Stimulated activated memory B cell treated with anti-CD40 and anti-IgM and Interleukin-4, amounts not matched to agents 10 μg/mL and 1 μg/mL and 100 μg/mL, for 72 hours (primary cell): Measurements from ENCODE around the gene EHMT1.

Experiments used
- ATAC-seq: fragments of 150-1000 bp; cut with Tn5 transposase; 2 replicates; pipeline ENCODE4 v1.10.0; 2021
- H3K27ac Mint-ChIP-seq: one replicate; pipeline ENCODE4 v1.8.0; 2022; ENCODE audit warnings: mild to moderate bottlenecking, mixed read lengths
- H3K27me3 Mint-ChIP-seq: one replicate; pipeline ENCODE4 v1.8.0; 2022; ENCODE audit warnings: mixed read lengths
- H3K36me3 Mint-ChIP-seq: one replicate; pipeline ENCODE4 v1.8.0; 2022; ENCODE audit warnings: mixed read lengths
- H3K4me1 Mint-ChIP-seq: one replicate; pipeline ENCODE4 v1.8.0; 2022; ENCODE audit warnings: mixed read lengths
- H3K4me3 Mint-ChIP-seq: one replicate; pipeline ENCODE4 v1.8.0; 2022; ENCODE audit warnings: mild to moderate bottlenecking, moderate library complexity, mixed read lengths
- H3K9me3 Mint-ChIP-seq: one replicate; pipeline ENCODE4 v1.8.0; 2022; ENCODE audit warnings: mixed read lengths

The EHMT1 gene

GRCh38 chr9:137836831-137837241 lies 218.0 kb downstream of the EHMT1 start:
- no peak for ATAC-seq
- H3K4me3 Mint-ChIP-seq, result no peak overlapping the region
- H3K36me3 Mint-ChIP-seq, result peaks cover 53% of the 10 kb centered on the region
- H3K9me3 Mint-ChIP-seq, result peaks cover 7% of the 10 kb centered on the region
- H3K4me1 Mint-ChIP-seq, result no peaks in the 10 kb centered on the region
- H3K27ac Mint-ChIP-seq, result no peak overlapping the region
- no peaks in the 10 kb centered on the region for H3K27me3 Mint-ChIP-seq

- peaks cover 46% of the 10 kb centered on the region for H3K36me3 Mint-ChIP-seq
- no peak overlapping the region for H3K4me3 Mint-ChIP-seq
- no peaks in the 10 kb centered on the region for H3K27me3 Mint-ChIP-seq
- ATAC-seq, result no peak
- H3K9me3 Mint-ChIP-seq, result peaks cover 9% of the 10 kb centered on the region
- no peaks in the 10 kb centered on the region for H3K4me1 Mint-ChIP-seq
- H3K27ac Mint-ChIP-seq, result no peak overlapping the region
These were observed 218.8 kb downstream of the EHMT1 start for GRCh38 chr9:137837345-137838278.

GRCh38 chr9:137838576-137838975 lies 219.8 kb downstream of the EHMT1 start:
- ATAC-seq, result no peak
- no peak overlapping the region for H3K4me3 Mint-ChIP-seq
- peaks cover 36% of the 10 kb centered on the region for H3K36me3 Mint-ChIP-seq
- no peaks in the 10 kb centered on the region for H3K27me3 Mint-ChIP-seq
- H3K27ac Mint-ChIP-seq, result no peak overlapping the region
- H3K9me3 Mint-ChIP-seq, result peaks cover 10% of the 10 kb centered on the region
- H3K4me1 Mint-ChIP-seq, result no peaks in the 10 kb centered on the region

- H3K9me3 Mint-ChIP-seq, result peaks cover 10% of the 10 kb centered on the region
- H3K4me1 Mint-ChIP-seq, result no peaks in the 10 kb centered on the region
- H3K4me3 Mint-ChIP-seq, result no peak overlapping the region
- no peaks in the 10 kb centered on the region for H3K27me3 Mint-ChIP-seq
- no peak overlapping the region for H3K27ac Mint-ChIP-seq
- peaks cover 12% of the 10 kb centered on the region for H3K36me3 Mint-ChIP-seq
- no peak for ATAC-seq
These were observed 224.6 kb downstream of the EHMT1 start for GRCh38 chr9:137843355-137843754.

- no peak for ATAC-seq
- Mint-ChIP-seq H3K27ac (no peak overlapping the region), H3K4me1 (no peaks in the 10 kb centered on the region), H3K27me3 (no peaks in the 10 kb centered on the region), H3K4me3 (no peak overlapping the region), H3K36me3 (peaks cover 25% of the 10 kb centered on the region), H3K9me3 (peaks cover 20% of the 10 kb centered on the region)
These were observed 232.9 kb downstream of the EHMT1 start for GRCh38 chr9:137851516-137852267.

GRCh38 chr9:137853392-137853995 lies 234.7 kb downstream of the EHMT1 start:
- peaks cover 25% of the 10 kb centered on the region for H3K36me3 Mint-ChIP-seq
- no peak overlapping the region for H3K4me3 Mint-ChIP-seq
- no peaks in the 10 kb centered on the region for H3K4me1 Mint-ChIP-seq
- H3K27ac Mint-ChIP-seq, result no peak overlapping the region
- peaks cover 20% of the 10 kb centered on the region for H3K9me3 Mint-ChIP-seq
- H3K27me3 Mint-ChIP-seq, result no peaks in the 10 kb centered on the region
- no peak for ATAC-seq

GRCh38 chr9:137860361-137860760 lies 241.6 kb downstream of the EHMT1 start:
- Mint-ChIP-seq H3K4me1 (no peaks in the 10 kb centered on the region), H3K9me3 (peaks cover 25% of the 10 kb centered on the region), H3K27me3 (peaks cover 28% of the 10 kb centered on the region), H3K27ac (no peak overlapping the region), H3K36me3 (peaks cover 33% of the 10 kb centered on the region), H3K4me3 (no peak overlapping the region)
- ATAC-seq, result no peak

- Mint-ChIP-seq H3K4me1 (peaks cover 20% of the 10 kb centered on the region), H3K36me3 (peaks cover 15% of the 10 kb centered on the region), H3K27me3 (peaks cover 65% of the 10 kb centered on the region), H3K4me3 (no peak overlapping the region), H3K27ac (no peak overlapping the region), H3K9me3 (peaks cover 13% of the 10 kb centered on the region)
- no peak for ATAC-seq
These were observed 246.9 kb downstream of the EHMT1 start for GRCh38 chr9:137865581-137866145.

GRCh38 chr9:137866226-137867141 lies 247.7 kb downstream of the EHMT1 start:
- Mint-ChIP-seq H3K4me1 (peaks cover 20% of the 10 kb centered on the region), H3K27me3 (peaks cover 59% of the 10 kb centered on the region), H3K4me3 (peak overlapping the region; percentile 29), H3K9me3 (peaks cover 8% of the 10 kb centered on the region), H3K36me3 (peaks cover 7% of the 10 kb centered on the region), H3K27ac (peak overlapping the region; percentile 33)
- peak; percentile 69 for ATAC-seq

- no peaks in the 10 kb centered on the region for H3K36me3 Mint-ChIP-seq
- no peak overlapping the region for H3K27ac Mint-ChIP-seq
- peaks cover 20% of the 10 kb centered on the region for H3K4me1 Mint-ChIP-seq
- no peak for ATAC-seq
- peaks cover 49% of the 10 kb centered on the region for H3K27me3 Mint-ChIP-seq
- H3K4me3 Mint-ChIP-seq, result no peak overlapping the region
- peaks cover 5% of the 10 kb centered on the region for H3K9me3 Mint-ChIP-seq
These were observed 251.6 kb downstream of the EHMT1 start for GRCh38 chr9:137870432-137870831.

GRCh38 chr9:137872296-137872695 lies 253.5 kb downstream of the EHMT1 start:
- H3K27me3 Mint-ChIP-seq, result peaks cover 44% of the 10 kb centered on the region
- H3K4me1 Mint-ChIP-seq, result peaks cover 6% of the 10 kb centered on the region
- H3K27ac Mint-ChIP-seq, result no peak overlapping the region
- no peak overlapping the region for H3K4me3 Mint-ChIP-seq
- ATAC-seq, result no peak
- H3K36me3 Mint-ChIP-seq, result no peaks in the 10 kb centered on the region
- peaks cover 5% of the 10 kb centered on the region for H3K9me3 Mint-ChIP-seq

- Mint-ChIP-seq H3K27me3 (peaks cover 33% of the 10 kb centered on the region), H3K27ac (no peak overlapping the region), H3K36me3 (no peaks in the 10 kb centered on the region), H3K4me1 (no peaks in the 10 kb centered on the region), H3K9me3 (peaks cover 5% of the 10 kb centered on the region), H3K4me3 (no peak overlapping the region)
- no peak for ATAC-seq
These were observed 254.6 kb downstream of the EHMT1 start for GRCh38 chr9:137873408-137873807.

GRCh38 chr9:137873858-137874362 lies 255.1 kb downstream of the EHMT1 start:
- H3K27ac Mint-ChIP-seq, result no peak overlapping the region
- H3K4me1 Mint-ChIP-seq, result no peaks in the 10 kb centered on the region
- ATAC-seq, result no peak

GRCh38 chr9:137875354-137875753 lies 256.5 kb downstream of the EHMT1 start:
- Mint-ChIP-seq H3K27me3 (peaks cover 41% of the 10 kb centered on the region), H3K4me3 (no peak overlapping the region), H3K4me1 (no peaks in the 10 kb centered on the region), H3K36me3 (no peaks in the 10 kb centered on the region), H3K9me3 (peaks cover 5% of the 10 kb centered on the region), H3K27ac (no peak overlapping the region)
- no peak for ATAC-seq

More at GRCh38 chr9:137873858-137874362, 255.1 kb downstream of the EHMT1 start:
- peaks cover 5% of the 10 kb centered on the region for H3K9me3 Mint-ChIP-seq
- H3K4me3 Mint-ChIP-seq, result no peak overlapping the region
- H3K36me3 Mint-ChIP-seq, result no peaks in the 10 kb centered on the region
- peaks cover 28% of the 10 kb centered on the region for H3K27me3 Mint-ChIP-seq
